NCI-H2029 (cell line): ENCODE data around the gene BARX1.
"Not testable (repeated sequence)": the region's sequence is repeated elsewhere in the genome, so short reads cannot be mapped to it uniquely, and the experiment has no call there.

Experiments
- DNase-seq: peaks from one replicate; lab custom pipeline; 2025; lab: John Stamatoyannopoulos, UW

The BARX1 gene

GRCh38 chr9:93965830-93966577, 10.8 kb upstream of the BARX1 start:
- DNase-seq, result peak; percentile 44

GRCh38 chr9:93964685-93965084, 9.5 kb upstream of the BARX1 start:
- no peak for DNase-seq

GRCh38 chr9:93963969-93964368, 8.8 kb upstream of the BARX1 start:
- no peak for DNase-seq

- DNase-seq, result not testable (repeated sequence)
Measured at GRCh38 chr9:93963489-93963888, 8.3 kb upstream of the BARX1 start.

GRCh38 chr9:93962561-93963440, 7.6 kb upstream of the BARX1 start:
- peak; percentile 90 for DNase-seq

- DNase-seq, result no peak
Measured at GRCh38 chr9:93962017-93962416, 6.9 kb upstream of the BARX1 start.

GRCh38 chr9:93960971-93961841, 6.1 kb upstream of the BARX1 start:
- DNase-seq, result peak; percentile 34

GRCh38 chr9:93960221-93960970, 5.2 kb upstream of the BARX1 start:
- no peak for DNase-seq

- DNase-seq, result no peak
Measured at GRCh38 chr9:93959739-93960154, 4.6 kb upstream of the BARX1 start.

- peak; percentile 52 for DNase-seq
Measured at GRCh38 chr9:93958819-93959682, 3.9 kb upstream of the BARX1 start.

- DNase-seq, result no peak
Measured at GRCh38 chr9:93958121-93958818, 3.1 kb upstream of the BARX1 start.

- DNase-seq, result no peak
Measured at GRCh38 chr9:93955981-93956784, 1.0 kb upstream of the BARX1 start.

GRCh38 chr9:93954434-93955061, 607 bp downstream of the BARX1 start:
- no peak for DNase-seq

- no peak for DNase-seq
Measured at GRCh38 chr9:93953496-93954433, 1.4 kb downstream of the BARX1 start.

- DNase-seq, result no peak
Measured at GRCh38 chr9:93952784-93953495, 2.2 kb downstream of the BARX1 start.

GRCh38 chr9:93952119-93952783, 2.9 kb downstream of the BARX1 start:
- no peak for DNase-seq
